Mesothelial cell of epicardium (in vitro differentiated cells): ENCODE measurements around the gene CMIP. TPM values are rescaled to one million over a fixed set of nuclear protein-coding genes. Genes with fewer than 3 reads are reported as not detected.

Experiments used
- DNase-seq, 2 experiments: peaks; one replicate each; pipeline ENCODE4 v3.0.0; 2021; ENCODE audit warnings: low spot score in 2 of 2; ENCODE audit not compliant: unreplicated experiment in 2 of 2
- H3K27ac Mint-ChIP-seq: 2 replicates; pipeline ENCODE4 v1.8.0; 2021; ENCODE audit warnings: mixed read lengths
- H3K27me3 Mint-ChIP-seq: 2 replicates; pipeline ENCODE4 v1.8.0; 2021; ENCODE audit warnings: low read depth, mixed read lengths
- H3K36me3 Mint-ChIP-seq: 2 replicates; pipeline ENCODE4 v1.8.0; 2021; ENCODE audit warnings: mixed read lengths
- H3K4me1 Mint-ChIP-seq: 2 replicates; pipeline ENCODE4 v1.8.0; 2021; ENCODE audit warnings: mixed read lengths
- H3K4me3 Mint-ChIP-seq: 2 replicates; pipeline ENCODE4 v1.8.0; 2021; ENCODE audit warnings: mild to moderate bottlenecking, moderate library complexity, mixed read lengths
- H3K9me3 Mint-ChIP-seq: 2 replicates; pipeline ENCODE4 v1.8.0; 2021; ENCODE audit warnings: mixed read lengths
- total RNA-seq: library from RNA; stranded (reverse); gene quantifications from 3 replicates; pipeline ENCODE4 v1.2.1, GENCODE V29; 2021
- TF ChIP-seq, protein P1 (sequence below): fragments of 200-600 bp; sonication (generic); IDR thresholded peaks from one replicate; pipeline ENCODE4 v1.5.0; 2021; ENCODE audit warnings: antibody characterized with exemption; ENCODE audit not compliant: unreplicated experiment

The CMIP gene
- total RNA-seq, 1 donor from 2014 or later: 71.0 TPM

DNA sequence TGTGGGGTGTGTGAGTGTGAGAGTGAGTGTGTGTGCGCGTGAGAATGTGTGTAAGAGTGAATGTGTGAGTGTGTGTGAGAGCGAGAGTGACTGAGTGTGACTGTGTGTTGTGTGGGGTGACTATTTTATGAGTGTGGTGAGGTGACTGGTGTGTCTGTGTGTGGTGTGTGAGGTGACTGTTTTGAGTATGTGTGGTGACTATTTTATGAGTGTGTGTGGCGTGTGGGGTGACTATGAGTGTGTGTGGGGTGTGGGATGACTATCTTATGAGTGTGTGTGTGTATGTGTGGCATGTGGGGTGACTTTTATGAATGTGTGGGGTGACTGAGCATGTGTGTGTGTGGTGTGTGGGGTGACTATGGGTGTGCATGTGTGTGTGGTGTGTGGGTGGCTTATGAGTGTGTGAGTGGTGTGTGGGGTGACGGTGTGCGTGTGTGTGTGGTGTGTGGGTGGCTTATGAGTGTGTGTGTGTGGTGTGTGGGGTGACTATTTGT lies 181.6 kb downstream of the CMIP start:
- DNase-seq: no peak
- peaks cover 19% of the 10 kb centered on the region for H3K4me1 Mint-ChIP-seq
- no peak overlapping the region for H3K27ac Mint-ChIP-seq
- no peaks in the 10 kb centered on the region for H3K27me3 Mint-ChIP-seq
- peaks cover 4% of the 10 kb centered on the region for H3K36me3 Mint-ChIP-seq
- H3K9me3 Mint-ChIP-seq: no peaks in the 10 kb centered on the region
- H3K4me3 Mint-ChIP-seq: no peak overlapping the region
- TF ChIP-seq, protein P1, sequence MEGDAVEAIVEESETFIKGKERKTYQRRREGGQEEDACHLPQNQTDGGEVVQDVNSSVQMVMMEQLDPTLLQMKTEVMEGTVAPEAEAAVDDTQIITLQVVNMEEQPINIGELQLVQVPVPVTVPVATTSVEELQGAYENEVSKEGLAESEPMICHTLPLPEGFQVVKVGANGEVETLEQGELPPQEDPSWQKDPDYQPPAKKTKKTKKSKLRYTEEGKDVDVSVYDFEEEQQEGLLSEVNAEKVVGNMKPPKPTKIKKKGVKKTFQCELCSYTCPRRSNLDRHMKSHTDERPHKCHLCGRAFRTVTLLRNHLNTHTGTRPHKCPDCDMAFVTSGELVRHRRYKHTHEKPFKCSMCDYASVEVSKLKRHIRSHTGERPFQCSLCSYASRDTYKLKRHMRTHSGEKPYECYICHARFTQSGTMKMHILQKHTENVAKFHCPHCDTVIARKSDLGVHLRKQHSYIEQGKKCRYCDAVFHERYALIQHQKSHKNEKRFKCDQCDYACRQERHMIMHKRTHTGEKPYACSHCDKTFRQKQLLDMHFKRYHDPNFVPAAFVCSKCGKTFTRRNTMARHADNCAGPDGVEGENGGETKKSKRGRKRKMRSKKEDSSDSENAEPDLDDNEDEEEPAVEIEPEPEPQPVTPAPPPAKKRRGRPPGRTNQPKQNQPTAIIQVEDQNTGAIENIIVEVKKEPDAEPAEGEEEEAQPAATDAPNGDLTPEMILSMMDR: no peak

DNA sequence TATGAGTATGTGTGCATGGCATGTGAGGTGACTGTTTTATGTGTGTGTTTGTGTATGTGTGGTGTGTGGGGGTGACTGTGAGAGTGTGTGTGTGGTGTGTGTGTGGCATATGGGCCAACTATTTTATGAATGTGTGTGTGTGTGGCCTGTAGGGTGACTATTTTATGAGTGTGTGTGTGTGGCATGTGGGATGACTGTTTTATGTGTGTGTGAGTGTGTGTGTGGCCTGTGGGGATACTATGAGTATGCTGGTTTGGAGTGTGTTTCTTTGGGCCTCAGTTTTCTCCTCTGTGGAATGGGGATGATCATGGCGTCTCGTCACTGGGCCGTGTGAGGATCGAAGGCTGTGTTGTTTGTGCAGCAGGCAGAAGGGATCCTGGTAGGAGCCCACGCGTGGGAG lies 182.4 kb downstream of the CMIP start:
- Mint-ChIP-seq H3K4me1 (peaks cover 19% of the 10 kb centered on the region), H3K27me3 (no peaks in the 10 kb centered on the region), H3K9me3 (no peaks in the 10 kb centered on the region), H3K4me3 (no peak overlapping the region), H3K27ac (no peak overlapping the region), H3K36me3 (peaks cover 3% of the 10 kb centered on the region)
- TF ChIP-seq, protein P1: no peak
- DNase-seq: no peak

DNA sequence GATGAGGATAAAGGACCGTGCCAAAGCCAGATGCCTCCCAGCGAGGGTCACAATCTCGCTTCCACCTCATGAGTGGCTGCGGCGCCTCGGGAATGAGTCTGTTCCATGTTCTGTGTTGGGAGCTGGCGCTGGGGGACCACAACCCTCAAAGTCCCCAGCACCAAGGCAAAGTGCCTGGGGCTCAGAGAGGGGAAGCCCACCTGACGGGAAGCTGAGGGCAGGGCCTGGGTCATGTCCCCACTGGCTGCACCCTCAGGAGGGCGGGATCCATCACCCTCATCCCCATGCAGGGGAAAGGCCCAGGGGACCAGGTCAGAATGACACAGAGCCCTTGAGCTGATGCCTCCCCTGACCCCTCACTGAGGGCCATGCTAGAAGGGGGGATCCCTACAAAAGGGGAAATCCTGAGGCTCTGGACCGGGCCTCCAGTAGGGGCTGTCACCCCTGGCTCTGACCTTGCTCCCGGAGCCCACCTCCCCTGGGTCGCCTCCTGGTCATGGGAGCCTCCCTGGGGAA lies 183.2 kb downstream of the CMIP start:
- Mint-ChIP-seq H3K4me1 (peaks cover 25% of the 10 kb centered on the region), H3K4me3 (no peak overlapping the region), H3K27me3 (no peaks in the 10 kb centered on the region), H3K27ac (no peak overlapping the region), H3K9me3 (no peaks in the 10 kb centered on the region), H3K36me3 (no peaks in the 10 kb centered on the region)
- TF ChIP-seq, protein P1: no peak
- DNase-seq: no peak

DNA sequence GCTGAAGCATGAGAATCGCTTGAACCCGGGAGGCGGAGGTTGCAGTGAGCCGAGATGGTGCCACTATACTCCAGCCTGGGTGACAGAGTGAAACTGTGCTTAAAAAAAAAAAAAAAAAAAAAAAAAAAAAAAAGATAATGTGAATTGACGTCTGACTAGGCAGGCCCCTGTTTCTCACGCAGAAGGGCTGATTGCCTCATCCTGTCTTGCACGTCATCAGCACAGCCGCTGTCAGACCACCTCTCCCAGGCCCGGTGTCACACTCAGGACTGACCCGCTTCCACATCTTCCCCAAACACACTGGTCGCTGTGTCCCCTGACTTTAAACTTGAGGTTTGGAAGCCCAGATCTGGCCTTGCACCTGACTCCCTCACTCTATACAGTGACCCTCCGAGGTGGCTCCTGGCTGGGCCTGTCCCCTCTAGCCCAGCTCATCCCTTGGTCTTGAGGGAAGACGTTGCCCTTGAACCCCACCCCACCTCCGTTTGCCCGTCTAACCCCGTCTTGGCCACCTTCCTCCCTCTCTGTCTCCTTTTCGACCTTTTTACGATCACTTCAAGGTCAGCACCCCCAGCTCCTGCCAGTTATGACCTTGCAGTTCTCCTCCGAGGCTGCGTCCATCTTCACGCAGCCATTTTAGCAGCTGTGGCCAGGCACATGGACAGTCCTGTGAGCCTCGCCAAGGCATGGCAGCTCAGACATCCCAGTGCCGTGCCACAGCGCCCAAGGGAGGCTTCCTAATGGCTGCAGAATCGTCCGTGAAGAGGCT lies 184.6 kb downstream of the CMIP start:
- no peak for DNase-seq
- Mint-ChIP-seq H3K36me3 (no peaks in the 10 kb centered on the region), H3K4me3 (no peak overlapping the region), H3K27ac (peak overlapping the region; percentile 41), H3K9me3 (no peaks in the 10 kb centered on the region), H3K27me3 (no peaks in the 10 kb centered on the region), H3K4me1 (peaks cover 39% of the 10 kb centered on the region)
- TF ChIP-seq, protein P1: no peak

DNA sequence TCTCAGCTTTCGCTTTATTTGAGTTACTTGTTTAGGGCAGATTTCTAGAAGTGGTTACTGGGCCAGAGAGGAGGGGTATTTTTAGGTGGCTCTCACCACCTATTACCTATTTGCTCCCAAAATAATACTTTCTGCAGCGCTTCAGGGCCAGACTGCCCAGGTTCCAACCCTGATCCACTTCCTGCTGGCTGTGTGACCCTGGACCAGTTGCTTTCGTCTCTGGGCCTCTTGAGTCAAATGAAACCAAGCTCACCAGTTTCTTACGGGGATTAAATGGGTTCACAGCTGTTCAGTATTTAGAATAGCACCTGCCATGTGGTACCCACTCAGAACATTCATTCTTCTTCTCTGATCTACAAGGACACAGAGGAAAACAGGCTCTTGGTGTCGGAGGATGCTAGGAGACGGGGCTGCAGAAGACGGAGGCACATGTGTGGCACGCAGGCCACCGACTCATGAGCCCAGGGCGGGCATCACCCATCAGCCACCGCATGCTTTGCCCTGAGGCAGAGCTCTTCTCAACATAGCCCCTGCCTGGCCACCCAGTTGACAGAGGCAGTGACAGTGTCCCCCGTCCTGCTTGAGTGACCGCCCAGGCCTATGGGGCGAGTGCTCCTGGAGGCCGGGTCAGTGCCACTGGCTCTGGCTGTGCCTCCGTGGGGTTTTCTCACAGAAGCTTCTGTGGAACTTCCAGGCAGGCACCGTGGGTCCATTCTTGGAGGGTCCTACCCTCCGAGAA lies 185.5 kb downstream of the CMIP start:
- DNase-seq: no peak
- no peak overlapping the region for H3K4me3 Mint-ChIP-seq
- H3K27me3 Mint-ChIP-seq: no peaks in the 10 kb centered on the region
- H3K4me1 Mint-ChIP-seq: peaks cover 44% of the 10 kb centered on the region
- TF ChIP-seq, protein P1: no peak
- no peaks in the 10 kb centered on the region for H3K36me3 Mint-ChIP-seq
- peak overlapping the region; percentile 55 for H3K27ac Mint-ChIP-seq
- H3K9me3 Mint-ChIP-seq: no peaks in the 10 kb centered on the region
